Hepatocyte (in vitro differentiated cells): ENCODE results near the gene ADGRB3.

ENCODE experiments used
- EZH2 ChIP-seq: fragments of 200-600 bp; sonication (generic); IDR thresholded peaks from 2 replicates; pipeline ENCODE4 v1.6.1; 2016; ENCODE audit warnings: antibody characterized with exemption, mild to moderate bottlenecking, borderline replicate concordance
- TF ChIP-seq, protein P1 (sequence below): fragments of 200-600 bp; sonication (generic); IDR thresholded peaks from 2 replicates; pipeline ENCODE4 v1.5.1; 2016; ENCODE audit warnings: antibody characterized with exemption, mild to moderate bottlenecking; ENCODE audit not compliant: poor library complexity

DNA sequence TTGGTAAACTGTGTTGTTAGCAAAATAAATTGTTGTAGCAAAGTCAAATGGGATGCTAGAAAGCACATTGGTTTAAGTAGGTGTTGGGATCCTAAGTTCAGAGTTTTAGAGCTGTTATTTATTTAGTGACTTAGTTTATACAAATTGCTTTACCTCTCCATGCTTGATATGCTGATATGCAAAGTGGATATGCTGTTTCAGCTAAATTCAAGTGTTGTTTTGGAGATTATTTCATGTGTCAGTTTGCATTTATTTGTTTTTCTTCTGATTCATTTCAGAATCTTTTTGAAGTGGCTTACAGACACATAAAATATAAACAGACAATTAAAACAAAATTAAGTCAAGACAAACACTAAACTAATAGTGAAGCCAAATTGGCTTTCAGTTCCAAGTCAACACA is 203.5 kb downstream of the ADGRB3 start:
- TF ChIP-seq, protein P1, sequence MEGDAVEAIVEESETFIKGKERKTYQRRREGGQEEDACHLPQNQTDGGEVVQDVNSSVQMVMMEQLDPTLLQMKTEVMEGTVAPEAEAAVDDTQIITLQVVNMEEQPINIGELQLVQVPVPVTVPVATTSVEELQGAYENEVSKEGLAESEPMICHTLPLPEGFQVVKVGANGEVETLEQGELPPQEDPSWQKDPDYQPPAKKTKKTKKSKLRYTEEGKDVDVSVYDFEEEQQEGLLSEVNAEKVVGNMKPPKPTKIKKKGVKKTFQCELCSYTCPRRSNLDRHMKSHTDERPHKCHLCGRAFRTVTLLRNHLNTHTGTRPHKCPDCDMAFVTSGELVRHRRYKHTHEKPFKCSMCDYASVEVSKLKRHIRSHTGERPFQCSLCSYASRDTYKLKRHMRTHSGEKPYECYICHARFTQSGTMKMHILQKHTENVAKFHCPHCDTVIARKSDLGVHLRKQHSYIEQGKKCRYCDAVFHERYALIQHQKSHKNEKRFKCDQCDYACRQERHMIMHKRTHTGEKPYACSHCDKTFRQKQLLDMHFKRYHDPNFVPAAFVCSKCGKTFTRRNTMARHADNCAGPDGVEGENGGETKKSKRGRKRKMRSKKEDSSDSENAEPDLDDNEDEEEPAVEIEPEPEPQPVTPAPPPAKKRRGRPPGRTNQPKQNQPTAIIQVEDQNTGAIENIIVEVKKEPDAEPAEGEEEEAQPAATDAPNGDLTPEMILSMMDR, result no peak
- TF ChIP-seq EZH2, result no peak
